NCI-H345 treated with DMSO at 0.1 percent for 48 hours (cell line): ENCODE results near the gene KATNB1.
"Not testable (repeated sequence)": the region's sequence is repeated elsewhere in the genome, so short reads cannot be mapped to it uniquely, and the experiment has no call there.

Source experiments
- DNase-seq: peaks from one replicate; lab custom pipeline; 2025; ENCODE audit not compliant: unreplicated experiment; lab: John Stamatoyannopoulos, UW

Gene KATNB1

DNA sequence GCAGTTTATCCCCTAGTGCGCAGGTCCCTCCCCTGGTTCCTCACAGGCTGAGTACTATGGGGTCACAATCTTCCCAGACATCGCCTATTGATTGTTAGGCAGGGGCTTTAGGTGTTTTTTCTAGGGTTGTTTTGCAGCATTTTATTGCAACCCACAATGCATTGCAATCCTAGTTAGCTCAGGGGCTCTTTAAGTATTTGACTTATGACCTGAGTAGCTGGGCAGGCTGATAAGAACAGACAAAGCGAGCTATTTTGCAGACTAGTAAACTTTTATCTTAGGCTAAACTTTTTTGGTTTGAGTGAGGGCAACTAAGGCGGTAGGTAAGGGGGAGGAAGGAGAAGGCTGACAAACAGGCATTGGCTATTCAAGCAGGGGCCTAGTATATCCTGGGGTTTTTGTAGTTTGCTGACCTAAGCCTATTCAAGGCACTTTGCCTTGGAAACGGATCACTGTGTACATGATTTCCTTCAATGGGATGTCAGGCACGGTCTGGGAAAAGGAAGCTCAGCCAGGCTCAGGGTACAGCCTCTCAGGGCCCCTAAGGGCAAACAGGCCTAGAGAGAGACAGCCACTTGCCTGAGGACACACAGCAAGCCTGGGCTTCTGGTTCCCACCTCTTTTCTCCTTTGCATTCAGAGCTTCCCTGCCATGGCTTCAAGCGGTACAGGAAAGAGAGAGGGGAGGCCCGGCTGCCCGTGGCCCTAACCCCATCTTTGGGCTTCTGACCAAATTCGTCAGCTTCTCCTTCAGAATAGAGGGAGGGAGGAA lies 34.6 kb upstream of the KATNB1 start:
- DNase-seq = no peak

DNA sequence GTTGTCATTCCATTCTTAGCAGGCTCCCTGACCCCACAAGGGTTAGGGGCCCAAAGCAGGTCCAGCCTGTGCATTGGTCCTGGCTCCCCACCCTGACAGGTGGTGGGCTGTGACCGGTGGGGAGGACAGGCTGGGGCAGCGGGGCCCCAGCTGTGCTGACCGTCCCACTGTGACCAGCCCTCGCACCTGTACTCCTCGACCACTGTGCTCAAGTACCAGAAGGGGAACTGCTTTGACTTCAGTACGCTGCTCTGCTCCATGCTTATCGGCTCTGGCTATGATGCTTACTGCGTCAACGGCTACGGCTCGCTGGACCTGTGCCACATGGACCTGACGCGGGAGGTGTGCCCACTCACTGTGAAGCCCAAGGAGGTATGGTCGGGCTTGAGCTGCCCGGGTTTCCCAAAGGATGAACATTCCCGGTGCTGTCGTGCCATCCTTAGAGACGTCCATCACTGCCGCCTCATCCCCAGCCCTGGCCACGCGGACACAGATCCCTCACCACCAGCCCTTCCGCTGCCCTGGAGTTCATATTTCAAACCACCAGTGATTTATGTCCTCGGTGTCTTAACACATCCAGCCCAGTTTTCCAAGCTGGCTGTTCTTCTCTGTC lies 33.7 kb upstream of the KATNB1 start:
- DNase-seq = no peak

DNA sequence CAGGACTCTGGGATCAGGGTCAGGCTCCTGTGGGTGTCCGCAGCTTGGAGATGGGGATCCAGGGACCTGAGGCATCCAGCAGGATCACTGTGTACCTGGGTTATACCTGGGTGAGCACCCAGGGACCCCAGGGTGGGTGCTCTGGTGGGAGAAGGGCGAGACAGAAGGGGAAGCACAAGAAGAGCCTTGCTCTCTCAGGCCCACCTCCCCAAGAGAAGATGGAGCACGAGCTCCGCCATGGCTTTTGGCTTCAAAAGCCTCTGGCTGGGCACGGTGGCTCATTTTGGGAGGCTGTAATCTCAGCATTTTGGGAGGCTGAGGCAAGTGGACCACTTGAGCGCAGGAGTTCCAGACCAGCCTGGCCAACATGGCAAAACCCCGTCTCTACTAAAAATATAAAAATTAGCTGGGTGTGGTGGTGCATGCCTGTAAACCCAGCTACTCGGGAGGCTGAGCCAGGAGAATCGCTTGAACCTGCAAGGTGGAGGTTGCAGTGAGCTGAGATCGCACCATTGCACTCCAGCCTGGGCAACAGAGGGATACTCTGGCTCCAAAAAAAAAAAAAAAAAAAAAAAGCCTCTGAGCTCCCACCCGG lies 32.1 kb upstream of the KATNB1 start:
- DNase-seq = no peak

DNA sequence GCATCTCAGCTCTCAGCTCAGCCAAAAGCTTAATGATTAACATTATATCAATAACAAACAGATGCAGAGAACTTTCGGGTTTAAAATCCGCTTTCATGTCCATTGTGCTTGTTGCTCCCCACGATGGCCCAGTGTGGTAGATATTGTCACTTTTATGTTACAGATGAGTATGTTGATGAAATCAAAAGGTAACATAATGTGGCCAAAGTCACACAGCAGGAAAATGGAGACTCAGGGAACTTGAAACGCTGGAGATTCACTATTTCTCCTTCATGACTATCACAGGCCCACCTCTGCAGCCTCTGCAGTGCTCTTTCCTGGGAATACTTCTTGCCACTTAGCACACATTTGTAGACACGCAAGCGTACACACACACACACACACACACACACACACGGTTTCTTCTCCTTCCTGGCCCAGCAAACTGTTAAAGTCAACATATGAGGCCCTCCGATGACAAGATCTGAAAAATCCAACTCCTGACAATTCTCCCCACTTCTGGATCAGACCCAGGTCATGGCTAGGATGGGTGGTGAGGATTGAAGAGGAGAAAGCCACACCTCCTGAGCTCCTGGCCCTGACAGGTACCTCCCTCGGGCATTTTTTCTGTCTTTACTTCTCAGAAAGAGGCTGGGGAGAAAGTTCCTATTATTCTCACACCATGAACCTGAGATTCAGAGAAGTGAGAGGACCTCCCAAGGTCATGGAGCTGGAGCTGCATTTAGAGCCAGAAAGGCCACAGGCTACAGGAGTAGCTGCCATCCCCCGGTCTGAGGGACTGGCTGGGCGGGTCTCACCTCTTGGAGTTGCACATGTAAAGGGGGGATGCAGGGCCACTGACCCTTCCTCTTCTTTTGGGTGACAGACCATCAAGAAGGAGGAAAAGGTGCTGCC lies 31.3 kb upstream of the KATNB1 start:
- no peak for DNase-seq

DNA sequence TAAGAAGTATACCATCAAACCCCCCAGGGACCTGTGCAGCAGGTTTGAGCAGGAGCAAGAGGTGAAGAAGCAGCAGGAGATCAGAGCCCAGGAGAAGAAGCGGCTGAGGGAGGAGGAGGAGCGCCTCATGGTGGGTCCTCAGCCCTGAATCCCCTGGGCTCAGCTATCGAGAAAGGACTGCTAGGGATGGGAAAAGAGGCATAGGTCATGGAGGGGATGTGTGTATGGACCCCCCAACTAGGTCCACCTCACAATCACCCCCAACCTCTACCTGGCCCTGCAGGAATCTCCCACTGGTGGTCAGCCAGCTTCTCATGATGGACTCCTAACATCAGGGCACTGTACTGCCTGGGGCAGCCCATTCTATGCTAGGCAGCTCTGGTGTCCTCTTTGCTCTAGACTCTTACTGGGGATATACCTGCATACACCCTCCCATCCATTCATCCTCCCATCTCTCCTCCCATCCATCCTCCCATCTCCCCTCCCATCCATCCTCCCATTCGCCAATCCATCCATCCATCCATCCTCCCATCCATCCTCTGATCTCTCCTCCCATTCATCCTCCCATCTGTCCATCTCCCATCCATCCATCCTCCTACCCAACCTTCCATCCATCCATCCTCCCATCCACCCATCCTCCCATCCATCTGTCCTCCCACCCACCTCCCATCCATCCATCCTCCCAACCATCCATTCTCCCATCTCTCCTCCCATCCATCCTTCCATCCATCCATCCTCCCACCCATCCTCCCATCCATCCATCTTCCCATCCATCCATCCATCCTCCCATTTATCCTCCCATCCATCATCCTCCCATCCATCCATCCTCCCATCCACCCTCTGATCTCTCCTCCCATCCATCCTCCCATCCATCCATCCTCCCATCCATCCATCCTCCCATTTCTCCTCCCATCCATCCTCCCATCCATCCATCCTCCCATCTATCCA lies 30.4 kb upstream of the KATNB1 start:
- DNase-seq = no peak

DNA sequence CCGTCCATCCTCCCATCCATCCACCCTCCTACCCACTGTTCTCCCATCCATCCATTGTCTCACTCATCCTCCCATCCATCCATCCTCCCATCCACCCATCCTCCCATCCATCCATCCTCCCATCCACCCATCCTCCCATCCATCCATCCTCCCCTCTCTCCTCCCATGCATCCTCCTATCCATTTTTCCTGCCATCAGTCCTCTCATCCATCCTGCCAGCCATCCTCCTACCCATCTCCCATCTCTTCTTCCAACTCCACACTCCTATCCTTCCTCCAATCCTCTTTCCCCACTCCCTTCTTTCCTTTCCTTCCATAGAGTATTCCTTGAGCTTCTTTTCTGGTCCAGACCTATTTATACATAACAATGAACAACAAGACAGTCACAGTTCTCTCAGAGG lies 28.9 kb upstream of the KATNB1 start:
- no peak for DNase-seq

DNA sequence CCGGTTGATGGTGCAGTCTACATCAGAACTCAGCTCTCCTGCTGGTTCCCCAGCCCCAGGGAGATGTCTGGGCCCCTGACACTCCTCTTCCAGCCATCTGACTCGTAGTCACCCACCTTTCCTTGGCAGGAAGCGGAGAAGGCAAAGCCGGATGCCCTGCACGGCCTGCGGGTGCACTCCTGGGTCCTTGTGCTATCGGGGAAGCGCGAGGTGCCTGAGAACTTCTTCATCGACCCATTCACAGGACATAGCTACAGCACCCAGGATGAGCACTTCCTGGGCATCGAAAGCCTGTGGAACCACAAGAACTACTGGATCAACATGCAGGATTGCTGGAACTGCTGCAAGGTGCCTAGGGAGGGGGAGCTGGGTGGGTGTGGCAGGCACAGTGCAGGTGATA lies 28.2 kb upstream of the KATNB1 start:
- DNase-seq = no peak

DNA sequence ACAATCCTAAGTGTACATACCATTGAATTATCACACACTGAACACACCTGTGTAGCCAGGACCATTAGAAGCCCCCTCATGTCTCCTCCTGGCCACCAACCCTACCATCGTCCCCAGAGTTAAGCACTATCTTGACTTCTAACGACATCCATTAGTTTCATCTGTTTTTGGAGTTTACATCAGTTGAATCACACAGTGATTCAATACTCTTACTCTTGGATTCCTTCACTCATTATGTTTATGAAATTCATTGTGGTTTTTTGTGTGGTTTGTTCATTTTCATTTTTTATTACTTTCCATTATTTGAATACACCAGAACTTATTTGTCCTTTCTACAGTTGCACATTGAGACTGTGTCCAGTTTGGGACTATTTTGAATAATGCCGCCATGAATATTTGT lies 27.4 kb upstream of the KATNB1 start:
- no peak for DNase-seq

DNA sequence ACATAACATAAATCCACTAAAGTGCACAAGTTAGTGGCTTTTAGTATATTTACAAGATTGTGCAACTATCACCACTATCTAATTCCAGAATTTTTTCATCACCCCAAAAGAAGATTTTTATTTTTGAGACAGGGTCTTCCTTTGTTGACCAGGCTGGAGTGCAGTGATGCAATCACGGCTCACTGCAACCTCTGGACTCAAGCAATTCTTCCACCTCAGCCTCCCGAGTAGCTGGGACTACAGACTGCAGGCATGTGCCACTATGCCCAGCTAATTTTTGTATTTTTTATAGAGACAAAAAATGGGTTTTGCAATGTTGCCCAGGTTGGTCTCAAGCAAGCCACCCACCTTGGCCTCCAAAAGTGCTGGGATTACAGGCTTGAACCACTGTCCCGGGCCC lies 25.9 kb upstream of the KATNB1 start:
- DNase-seq = no peak

DNA sequence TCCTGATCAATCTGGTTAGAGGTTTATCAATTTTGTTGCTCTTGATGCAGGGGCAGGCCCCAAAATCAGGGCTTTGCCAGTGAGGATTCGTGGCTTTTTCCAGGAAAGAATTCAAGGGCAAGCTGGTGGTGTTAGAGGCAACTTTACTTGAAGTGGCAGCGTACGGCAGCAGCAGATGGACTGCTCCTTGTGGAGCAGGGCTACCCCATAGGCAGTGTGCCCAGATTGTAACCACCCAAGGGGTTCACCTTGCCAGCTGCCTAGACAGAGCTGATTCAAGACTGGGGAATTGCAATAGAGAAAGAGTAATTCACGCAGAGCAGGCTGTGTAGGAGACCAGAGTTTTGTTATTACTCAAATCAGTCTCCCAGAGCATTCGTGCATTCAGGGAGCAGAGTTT lies 24.2 kb upstream of the KATNB1 start:
- DNase-seq = no peak

DNA sequence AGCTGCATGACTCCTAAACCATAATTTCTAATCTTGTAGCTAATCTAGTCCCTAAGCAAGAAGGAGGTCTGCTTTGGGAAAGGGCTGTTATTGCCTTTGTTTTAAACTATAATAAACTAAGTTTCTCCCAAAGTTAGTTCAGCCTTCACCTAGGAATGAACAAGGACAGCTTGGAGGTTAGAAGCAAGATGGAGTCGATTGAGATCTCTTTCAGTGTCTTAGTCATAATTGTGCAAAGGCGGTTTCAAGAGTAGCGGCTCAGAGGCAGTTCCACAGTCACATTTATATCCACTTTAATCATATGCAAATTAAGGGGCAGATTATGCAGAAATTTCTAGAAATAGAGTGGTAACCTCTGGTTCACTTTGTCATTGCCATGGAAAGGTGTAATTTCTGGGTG lies 23.6 kb upstream of the KATNB1 start:
- DNase-seq = no peak

DNA sequence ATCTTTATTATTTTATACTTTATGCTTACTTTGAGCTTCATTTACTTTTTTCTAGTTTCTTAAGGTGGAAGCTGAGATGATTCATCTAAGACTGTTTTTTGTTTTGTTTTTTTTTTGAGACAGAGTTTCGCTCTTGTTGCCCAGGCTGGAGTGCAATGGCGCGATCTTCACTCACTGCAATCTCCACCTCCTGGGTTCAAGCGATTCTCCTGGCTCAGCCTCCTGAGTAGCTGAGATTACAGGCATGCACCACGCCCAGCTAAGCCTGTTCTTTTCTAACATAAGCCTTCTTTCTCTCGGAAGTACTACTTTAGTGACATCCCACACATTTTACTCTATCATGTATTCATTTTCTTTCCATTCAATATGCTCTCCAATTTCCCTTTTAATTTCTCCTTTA lies 23.0 kb upstream of the KATNB1 start:
- not testable (repeated sequence) for DNase-seq

DNA sequence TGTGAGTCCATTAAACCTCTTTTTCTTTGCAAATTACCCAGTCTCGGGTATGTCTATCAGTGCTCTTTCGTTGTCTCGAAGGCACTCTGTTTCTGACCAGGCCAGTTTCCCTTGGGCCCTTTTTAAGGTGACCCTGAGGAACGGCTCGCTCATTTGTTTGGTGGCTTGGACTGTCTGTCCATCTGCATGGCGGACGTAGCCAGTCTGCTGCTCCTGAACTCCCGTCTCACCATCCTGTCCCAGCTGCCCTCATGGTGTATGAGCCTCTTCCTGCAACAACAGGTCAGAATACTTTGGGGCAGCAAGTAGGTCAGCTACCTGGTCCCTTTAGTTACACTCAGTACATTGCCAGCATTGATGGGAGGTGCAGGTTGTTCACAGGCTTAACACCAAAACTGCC lies 22.0 kb upstream of the KATNB1 start:
- no peak for DNase-seq

DNA sequence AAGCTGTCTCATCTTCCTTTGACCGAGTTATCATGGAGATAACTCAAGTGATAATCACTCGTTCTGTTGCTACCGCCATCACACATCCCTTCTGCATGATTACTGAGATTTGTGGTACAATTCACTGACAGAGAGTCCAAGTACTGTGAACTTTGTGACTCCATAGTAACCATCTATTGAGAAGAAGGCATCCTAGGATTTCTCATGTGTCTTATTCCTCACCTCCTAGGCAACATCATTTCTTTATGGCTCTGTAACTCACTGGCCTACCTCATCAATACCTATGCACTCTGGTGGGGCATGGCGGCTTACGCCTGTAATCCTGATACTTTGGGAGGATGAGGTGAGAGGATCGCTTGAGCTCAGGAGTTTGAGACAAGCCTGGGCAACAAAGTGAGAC lies 21.5 kb upstream of the KATNB1 start:
- DNase-seq = no peak

DNA sequence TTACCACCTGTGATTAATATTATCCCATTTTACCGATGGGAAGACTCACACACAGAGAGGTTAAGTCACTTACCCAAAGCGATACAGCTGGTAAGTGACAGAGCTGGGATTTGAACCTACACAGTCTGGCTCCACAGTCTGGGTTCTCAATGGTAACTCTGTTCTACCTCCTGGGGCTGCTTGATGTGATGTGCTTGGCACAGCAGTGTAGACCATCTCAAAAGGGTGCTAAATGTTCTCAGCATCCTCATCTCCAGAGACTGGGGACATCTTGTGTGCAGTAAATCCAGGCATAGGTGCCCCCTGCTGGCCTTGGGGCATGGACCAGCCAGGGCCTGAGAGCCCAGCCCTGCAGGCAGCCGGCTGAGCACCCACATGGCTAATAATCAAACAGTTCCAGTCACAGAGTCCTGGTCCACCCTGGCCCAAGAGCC lies 15.4 kb upstream of the KATNB1 start:
- DNase-seq = no peak

DNA sequence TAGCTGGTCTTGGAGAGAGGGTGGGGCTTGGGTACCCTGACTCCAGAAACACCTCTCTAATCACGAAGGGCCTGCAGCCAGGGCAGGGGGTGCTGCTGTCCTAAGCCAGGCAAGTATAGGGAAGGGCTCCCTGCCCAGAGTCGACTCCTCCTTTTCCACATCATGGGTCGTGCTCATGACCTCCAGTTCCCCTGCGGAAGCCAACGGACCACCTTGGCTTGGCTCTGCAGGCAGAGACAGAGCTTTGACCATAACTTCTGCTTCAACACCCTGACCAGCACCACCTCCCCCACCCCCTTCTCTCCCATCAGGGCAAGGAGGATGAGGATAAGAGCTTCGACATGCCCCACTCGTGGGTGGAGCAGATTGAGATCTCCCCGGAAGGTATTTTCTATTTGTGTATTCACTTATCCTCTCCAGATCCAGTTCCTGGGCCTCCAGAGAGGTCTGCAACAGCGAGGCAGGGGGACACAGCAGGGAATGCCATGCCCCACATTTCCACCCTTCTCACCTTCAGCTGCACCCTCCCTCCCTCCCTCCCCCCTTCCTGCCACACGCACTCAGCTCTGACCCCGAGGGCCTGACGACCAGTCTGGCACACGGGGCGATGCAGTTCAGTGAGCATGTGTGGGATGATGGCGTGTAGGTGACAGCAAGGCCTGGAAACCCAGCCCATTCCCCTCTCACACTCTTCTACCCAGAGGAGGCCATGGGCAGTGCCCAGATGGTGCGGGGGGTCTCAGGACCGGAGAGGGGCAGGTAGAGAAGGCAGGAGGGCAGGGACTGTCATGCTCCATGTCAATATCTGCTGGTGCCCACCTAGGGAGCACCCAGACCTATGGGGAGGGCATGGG lies 14.0 kb upstream of the KATNB1 start:
- DNase-seq = no peak

DNA sequence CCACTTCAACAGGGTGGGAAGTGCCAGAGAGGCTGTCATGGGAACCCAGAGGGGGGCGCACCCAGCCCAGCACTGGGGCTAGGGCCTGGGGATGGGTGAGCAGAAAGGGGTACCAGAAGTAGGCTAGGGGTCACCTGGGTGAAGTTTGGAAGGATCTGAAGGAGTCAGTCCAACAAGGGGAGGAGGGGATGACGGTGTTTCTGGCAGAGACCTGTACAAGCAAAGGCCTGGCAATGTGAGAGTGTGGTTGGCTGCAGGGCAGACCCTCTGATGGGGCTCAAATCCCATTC lies 13.4 kb upstream of the KATNB1 start:
- DNase-seq = no peak

DNA sequence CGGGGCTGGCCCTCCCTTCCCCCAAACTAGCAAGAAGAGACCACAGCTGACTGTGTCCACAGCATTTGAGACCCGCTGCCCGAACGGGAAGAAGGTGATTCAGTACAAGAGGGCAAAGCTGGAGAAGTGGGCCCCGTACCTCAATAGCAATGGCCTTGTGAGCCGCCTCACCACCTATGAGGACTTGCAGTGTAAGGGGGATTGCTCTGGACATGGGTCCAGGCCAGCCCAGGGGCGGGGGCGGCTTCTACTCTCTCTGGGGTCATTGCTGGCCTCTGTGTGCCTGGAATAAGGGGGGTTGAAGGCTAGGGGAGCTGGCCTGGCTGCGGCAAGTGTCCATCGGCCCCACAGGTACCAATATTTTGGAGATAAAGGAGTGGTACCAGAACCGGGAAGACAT lies 12.9 kb upstream of the KATNB1 start:
- DNase-seq = no peak

DNA sequence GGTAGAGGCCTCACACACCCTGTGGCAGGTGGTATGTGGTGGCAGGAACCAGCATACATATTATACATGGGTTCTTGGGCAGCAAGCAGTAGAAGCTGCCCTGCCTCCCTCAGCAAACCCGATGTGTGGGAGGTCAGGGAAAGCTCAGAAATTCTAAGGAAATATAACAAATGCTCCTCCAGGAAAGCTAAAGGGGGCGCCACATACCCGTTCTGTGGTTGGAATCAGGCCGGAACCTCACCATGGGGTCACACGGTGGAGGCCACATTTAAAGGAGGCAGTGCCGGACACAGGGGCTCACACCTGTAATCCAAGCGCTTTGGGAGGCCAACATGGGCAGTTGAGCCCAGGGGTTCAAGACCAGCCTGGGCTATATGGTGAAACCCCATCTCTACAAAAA lies 12.4 kb upstream of the KATNB1 start:
- no peak for DNase-seq

DNA sequence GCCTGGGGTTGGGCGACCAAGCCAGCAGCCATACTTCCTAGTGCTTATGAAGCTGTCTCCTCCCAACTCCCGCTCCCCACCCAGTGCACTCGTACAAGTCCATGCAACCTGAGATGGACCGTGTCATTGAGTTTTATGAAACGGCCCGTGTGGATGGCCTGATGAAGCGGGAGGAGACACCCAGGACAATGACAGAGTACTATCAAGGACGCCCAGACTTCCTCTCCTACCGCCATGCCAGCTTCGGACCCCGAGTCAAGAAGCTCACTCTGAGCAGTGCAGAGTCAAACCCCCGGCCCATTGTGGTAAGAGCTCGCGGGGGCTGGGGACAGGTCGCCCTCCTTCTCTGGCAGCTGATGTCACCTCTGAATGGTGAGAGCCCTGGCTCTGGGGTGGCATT lies 11.0 kb upstream of the KATNB1 start:
- DNase-seq = no peak
